ENCODE measurements around the gene PGS1. TPM values are rescaled to one million over a fixed set of nuclear protein-coding genes. Genes with fewer than 3 reads are reported as not detected.
"Not testable (repeated sequence)": the region's sequence is repeated elsewhere in the genome, so short reads cannot be mapped to it uniquely, and the experiment has no call there.

Gene PGS1
- total RNA-seq, 1 donor from 2014 or later: 45.2 TPM

GRCh38 chr17:78461799-78462053, 83.3 kb downstream of the PGS1 start:
- Histone ChIP-seq H3K27ac (no peak overlapping the region), H3K9ac (no peak overlapping the region), H3K9me3 (ENCODE audit: low read depth) (no peaks in the 10 kb centered on the region), H3K36me3 (no peaks in the 10 kb centered on the region), H3K79me2 (ENCODE audit: low read depth) (no peaks in the 10 kb centered on the region), H3K4me1 (no peaks in the 10 kb centered on the region), H3F3A (ENCODE audit: low read depth) (no peaks in the 10 kb centered on the region), H3K4me2 (no peak overlapping the region), H3K27me3 (no peaks in the 10 kb centered on the region), H4K20me1 (ENCODE audit: low read depth) (no peaks in the 10 kb centered on the region), H2AFZ (replicated peaks) (no peak overlapping the region), H3K4me3 (no peak overlapping the region)
- H3K27ac Mint-ChIP-seq: no peak overlapping the region
- peaks cover 5% of the 10 kb centered on the region for H3K27me3 Mint-ChIP-seq (ENCODE audit: insufficient read depth, low read depth)
- no peak for TF ChIP-seq EZH2phosphoT487 (IDR thresholded peaks at IDR 0.05)
- TF ChIP-seq EZH2 (IDR thresholded peaks at IDR 0.05): no peak
- TF ChIP-seq, protein P1, sequence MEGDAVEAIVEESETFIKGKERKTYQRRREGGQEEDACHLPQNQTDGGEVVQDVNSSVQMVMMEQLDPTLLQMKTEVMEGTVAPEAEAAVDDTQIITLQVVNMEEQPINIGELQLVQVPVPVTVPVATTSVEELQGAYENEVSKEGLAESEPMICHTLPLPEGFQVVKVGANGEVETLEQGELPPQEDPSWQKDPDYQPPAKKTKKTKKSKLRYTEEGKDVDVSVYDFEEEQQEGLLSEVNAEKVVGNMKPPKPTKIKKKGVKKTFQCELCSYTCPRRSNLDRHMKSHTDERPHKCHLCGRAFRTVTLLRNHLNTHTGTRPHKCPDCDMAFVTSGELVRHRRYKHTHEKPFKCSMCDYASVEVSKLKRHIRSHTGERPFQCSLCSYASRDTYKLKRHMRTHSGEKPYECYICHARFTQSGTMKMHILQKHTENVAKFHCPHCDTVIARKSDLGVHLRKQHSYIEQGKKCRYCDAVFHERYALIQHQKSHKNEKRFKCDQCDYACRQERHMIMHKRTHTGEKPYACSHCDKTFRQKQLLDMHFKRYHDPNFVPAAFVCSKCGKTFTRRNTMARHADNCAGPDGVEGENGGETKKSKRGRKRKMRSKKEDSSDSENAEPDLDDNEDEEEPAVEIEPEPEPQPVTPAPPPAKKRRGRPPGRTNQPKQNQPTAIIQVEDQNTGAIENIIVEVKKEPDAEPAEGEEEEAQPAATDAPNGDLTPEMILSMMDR (IDR thresholded peaks at IDR 0.05): no peak
- DNase-seq (ENCODE audit: low spot score): no peak
- no peaks in the 10 kb centered on the region for H3K9me3 Mint-ChIP-seq
- H3K4me1 Mint-ChIP-seq: no peaks in the 10 kb centered on the region
- H3K4me3 Mint-ChIP-seq: no peak overlapping the region
- H3K36me3 Mint-ChIP-seq: no peaks in the 10 kb centered on the region

DNA sequence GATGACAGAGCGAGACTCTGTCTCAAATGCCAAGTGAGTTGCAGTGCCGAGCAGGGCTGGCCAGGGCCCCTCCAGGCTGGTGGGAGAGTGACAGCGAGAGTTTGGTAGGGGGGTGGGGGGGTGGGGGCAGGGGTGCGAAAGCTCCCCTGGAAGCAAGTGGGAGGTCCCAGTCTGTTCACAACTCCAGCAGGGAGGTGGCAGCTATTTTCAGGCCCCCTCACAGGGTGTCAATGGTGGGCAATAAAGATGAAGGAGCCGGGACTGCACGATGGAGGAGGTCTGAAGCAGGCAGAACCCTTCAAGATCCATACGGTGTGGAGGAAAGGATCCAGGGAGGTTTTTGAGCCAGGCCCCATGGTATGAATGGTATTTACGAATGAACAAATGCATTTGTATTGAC, 83.7 kb downstream of the PGS1 start:
- H3K4me3 Mint-ChIP-seq: no peak overlapping the region
- H4K20me1 ChIP-seq (ENCODE audit: low read depth): no peaks in the 10 kb centered on the region
- no peaks in the 10 kb centered on the region for H3K4me1 ChIP-seq
- H3K4me1 Mint-ChIP-seq: no peaks in the 10 kb centered on the region
- no peaks in the 10 kb centered on the region for H3K79me2 ChIP-seq (ENCODE audit: low read depth)
- no peaks in the 10 kb centered on the region for H3K36me3 ChIP-seq
- H3F3A ChIP-seq (ENCODE audit: low read depth): no peaks in the 10 kb centered on the region
- no peak overlapping the region for H3K27ac ChIP-seq
- no peak overlapping the region for H3K4me3 ChIP-seq
- no peak overlapping the region for H3K27ac Mint-ChIP-seq
- H2AFZ ChIP-seq (replicated peaks): no peak overlapping the region
- H3K27me3 Mint-ChIP-seq (ENCODE audit: insufficient read depth, low read depth): peaks cover 5% of the 10 kb centered on the region
- no peaks in the 10 kb centered on the region for H3K9me3 Mint-ChIP-seq
- no peak overlapping the region for H3K4me2 ChIP-seq
- TF ChIP-seq EZH2phosphoT487 (IDR thresholded peaks at IDR 0.05) (no peak), EZH2 (IDR thresholded peaks at IDR 0.05) (no peak)
- TF ChIP-seq, protein P1 (IDR thresholded peaks at IDR 0.05): no peak
- H3K9ac ChIP-seq: no peak overlapping the region
- no peak for DNase-seq (ENCODE audit: low spot score)
- H3K9me3 ChIP-seq (ENCODE audit: low read depth): no peaks in the 10 kb centered on the region
- no peaks in the 10 kb centered on the region for H3K27me3 ChIP-seq
- H3K36me3 Mint-ChIP-seq: no peaks in the 10 kb centered on the region

DNA sequence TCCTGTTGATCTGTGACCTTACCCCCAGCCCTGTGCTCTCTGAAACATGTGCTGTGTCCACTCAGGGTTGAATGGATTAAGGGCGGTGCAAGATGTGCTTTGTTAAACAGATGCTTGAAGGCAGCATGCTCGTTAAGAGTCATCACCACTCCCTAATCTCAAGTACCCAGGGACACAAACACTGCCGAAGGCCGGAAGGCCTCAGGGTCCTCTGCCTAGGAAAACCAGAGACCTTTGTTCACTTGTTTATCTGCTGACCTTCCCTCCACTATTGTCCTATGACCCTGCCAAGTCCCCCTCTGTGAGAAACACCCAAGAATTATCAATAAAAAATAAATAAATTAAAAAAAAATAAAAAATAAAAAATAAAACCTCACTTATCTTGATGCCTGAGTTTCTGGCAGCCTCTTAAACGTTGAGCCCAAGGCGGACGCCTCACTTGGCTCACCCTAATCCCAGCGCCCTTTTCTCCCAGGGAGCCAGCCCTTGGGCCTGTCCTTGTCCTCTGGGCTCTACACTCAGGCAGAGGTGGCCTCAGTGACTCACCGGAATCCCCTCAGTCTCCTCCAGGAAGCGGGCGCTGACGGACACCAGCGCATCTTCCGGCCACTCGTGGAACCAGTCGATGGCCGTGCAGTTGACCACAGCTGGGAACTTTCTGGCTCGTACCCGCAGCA, 87.8 kb downstream of the PGS1 start:
- H3K27ac ChIP-seq; H3K4me3 ChIP-seq; H3F3A ChIP-seq (ENCODE audit: low read depth); H3K27me3 ChIP-seq; DNase-seq (ENCODE audit: low spot score); H3K4me1 ChIP-seq; H3K27me3 Mint-ChIP-seq (ENCODE audit: insufficient read depth, low read depth); H3K9ac ChIP-seq; H2AFZ ChIP-seq (replicated peaks); H3K9me3 ChIP-seq (ENCODE audit: low read depth); H3K4me1 Mint-ChIP-seq; H3K36me3 ChIP-seq; H3K36me3 Mint-ChIP-seq; H3K9me3 Mint-ChIP-seq; H4K20me1 ChIP-seq (ENCODE audit: low read depth); H3K4me3 Mint-ChIP-seq; H3K4me2 ChIP-seq; H3K79me2 ChIP-seq (ENCODE audit: low read depth): not testable (repeated sequence)
- peak overlapping the region; percentile 60 for H3K27ac Mint-ChIP-seq

GRCh38 chr17:78466786-78467715, 88.6 kb downstream of the PGS1 start:
- Histone ChIP-seq H3K9ac (no peak overlapping the region), H3K4me2 (no peak overlapping the region), H3K36me3 (no peaks in the 10 kb centered on the region), H3K79me2 (ENCODE audit: low read depth) (no peaks in the 10 kb centered on the region), H2AFZ (replicated peaks) (no peak overlapping the region), H3K9me3 (ENCODE audit: low read depth) (no peaks in the 10 kb centered on the region), H3K4me3 (no peak overlapping the region), H3K4me1 (no peaks in the 10 kb centered on the region), H4K20me1 (ENCODE audit: low read depth) (no peaks in the 10 kb centered on the region), H3K27me3 (no peaks in the 10 kb centered on the region), H3K27ac (no peak overlapping the region), H3F3A (ENCODE audit: low read depth) (no peaks in the 10 kb centered on the region)
- Mint-ChIP-seq H3K4me1 (no peaks in the 10 kb centered on the region), H3K27me3 (ENCODE audit: insufficient read depth, low read depth) (peaks cover 2% of the 10 kb centered on the region), H3K4me3 (no peak overlapping the region), H3K27ac (no peak overlapping the region), H3K36me3 (no peaks in the 10 kb centered on the region), H3K9me3 (peaks cover 4% of the 10 kb centered on the region)
- no peak for DNase-seq (ENCODE audit: low spot score)
- TF ChIP-seq EZH2phosphoT487 (IDR thresholded peaks at IDR 0.05): no peak
- TF ChIP-seq EZH2 (IDR thresholded peaks at IDR 0.05): no peak
- TF ChIP-seq, protein P1 (IDR thresholded peaks at IDR 0.05): no peak
